Activated naive CD8-positive, alpha-beta T cell treated with anti-CD3 and anti-CD28 coated beads, Interleukin-2, amount 10 ng/mL, durations not matched to agents 7 days and 5 days (primary cell): ENCODE data around the gene CELSR3. TPM values are rescaled to one million over a fixed set of nuclear protein-coding genes. Genes with fewer than 3 reads are reported as not detected.

ENCODE experiments used
- ATAC-seq: fragments of 150-1000 bp; cut with Tn5 transposase; one replicate; pipeline ENCODE4 v1.10.0; 2021; ENCODE audit warnings: low read depth, moderate library complexity
- POLR2A ChIA-PET: fragments of 350-600 bp; sonication (Branson Sonifier 250); formaldehyde crosslinking; loops from one replicate; lab custom pipeline; 2021; ENCODE audit warnings: antibody characterized with exemption; lab: Charles Lee
- DNase-seq: peaks from one replicate; pipeline ENCODE4 v3.0.0; 2021
- H3K27ac Mint-ChIP-seq: one replicate; pipeline ENCODE4 v1.8.0; 2022; ENCODE audit warnings: mild to moderate bottlenecking, mixed read lengths
- H3K27me3 Mint-ChIP-seq: one replicate; pipeline ENCODE4 v1.8.0; 2022; ENCODE audit warnings: mild to moderate bottlenecking, moderate library complexity, mixed read lengths
- H3K36me3 Mint-ChIP-seq: one replicate; pipeline ENCODE4 v1.8.0; 2021; ENCODE audit warnings: mild to moderate bottlenecking, mixed read lengths
- H3K4me1 Mint-ChIP-seq: one replicate; pipeline ENCODE4 v1.8.0; 2021; ENCODE audit warnings: mixed read lengths
- H3K4me3 Mint-ChIP-seq: one replicate; pipeline ENCODE4 v1.8.0; 2022; ENCODE audit warnings: mild to moderate bottlenecking, moderate library complexity, mixed read lengths
- H3K9me3 Mint-ChIP-seq: one replicate; pipeline ENCODE4 v1.8.0; 2021; ENCODE audit warnings: mixed read lengths
- microRNA-seq: library from miRNA; unstranded; fragments of <30 nt; microRNA quantifications from one replicate; pipeline ENCODE4 v1.2.0, GENCODE V29; 2022
- total RNA-seq, 2 experiments: library from RNA; stranded (reverse); gene quantifications; one replicate each; pipeline ENCODE4 v1.2.3, GENCODE V29; 2021

The CELSR3 gene
- total RNA-seq, 2 experiments from 2014 or later: 15.6 to 16.2 TPM

- POLR2A ChIA-PET: no interaction called here
- DNase-seq (no peak), ATAC-seq (no peak)
- peaks cover 4% of the 10 kb centered on the region for H3K4me1 Mint-ChIP-seq
- peaks cover 26% of the 10 kb centered on the region for H3K27me3 Mint-ChIP-seq
- no peaks in the 10 kb centered on the region for H3K9me3 Mint-ChIP-seq
- peaks cover 4% of the 10 kb centered on the region for H3K36me3 Mint-ChIP-seq
- H3K4me3 Mint-ChIP-seq: no peak within 1 kb of the TSS
- H3K27ac Mint-ChIP-seq: no peak within 1 kb of the TSS
Measured at GRCh38 chr3:48595075-48595525, 67.6 kb downstream of the CELSR3 start, which contains the start of gene COL7A1. TSS of gene COL7A1 (minus strand) at chr3:48595329. CDS start at chr3:48595159, 170 bp downstream.

GRCh38 chr3:48594417-48595049 lies 68.2 kb downstream of the CELSR3 start:
- POLR2A ChIA-PET: interaction anchor here (0.6 kb wide), 1 partner anchor 120 kb away, joined by 7 read pairs; no protein-coding TSS in a partner anchor
- Mint-ChIP-seq H3K27ac (no peak overlapping the region), H3K27me3 (peaks cover 26% of the 10 kb centered on the region), H3K4me1 (peaks cover 4% of the 10 kb centered on the region), H3K9me3 (no peaks in the 10 kb centered on the region), H3K4me3 (no peak overlapping the region), H3K36me3 (peaks cover 4% of the 10 kb centered on the region)
- DNase-seq (no peak), ATAC-seq (no peak)

DNA sequence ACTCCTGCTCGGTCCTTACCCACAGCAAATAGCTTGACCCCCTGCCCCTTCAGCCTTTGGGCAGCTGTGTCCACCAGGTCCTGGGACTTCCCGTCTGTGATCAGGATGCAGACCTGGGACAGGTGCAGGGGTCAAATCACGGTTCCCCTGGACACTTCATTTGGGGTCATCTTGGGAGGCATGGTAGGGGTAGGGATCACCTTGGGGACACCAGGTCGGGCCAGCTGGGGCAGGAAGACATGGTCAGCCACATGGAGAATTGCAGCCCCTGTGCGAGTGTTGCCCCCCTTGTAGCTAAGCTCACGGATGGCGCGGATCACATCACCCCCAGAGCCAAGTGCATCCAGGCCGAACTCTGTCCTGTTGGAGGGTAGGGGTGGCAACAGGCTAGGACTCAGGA lies 69.3 kb downstream of the CELSR3 start:
- peaks cover 4% of the 10 kb centered on the region for H3K36me3 Mint-ChIP-seq
- DNase-seq: no peak
- ATAC-seq: no peak
- H3K4me1 Mint-ChIP-seq: peaks cover 4% of the 10 kb centered on the region
- no peak overlapping the region for H3K4me3 Mint-ChIP-seq
- no peaks in the 10 kb centered on the region for H3K9me3 Mint-ChIP-seq
- H3K27ac Mint-ChIP-seq: no peak overlapping the region
- H3K27me3 Mint-ChIP-seq: peaks cover 31% of the 10 kb centered on the region
- POLR2A ChIA-PET: no interaction called here

- peaks cover 4% of the 10 kb centered on the region for H3K4me1 Mint-ChIP-seq
- H3K9me3 Mint-ChIP-seq: no peaks in the 10 kb centered on the region
- DNase-seq: no peak
- peaks cover 4% of the 10 kb centered on the region for H3K36me3 Mint-ChIP-seq
- peaks cover 32% of the 10 kb centered on the region for H3K27me3 Mint-ChIP-seq
- POLR2A ChIA-PET: no interaction called here
- H3K4me3 Mint-ChIP-seq: no peak overlapping the region
- ATAC-seq: no peak
- no peak overlapping the region for H3K27ac Mint-ChIP-seq
Measured at GRCh38 chr3:48592519-48593087, 70.1 kb downstream of the CELSR3 start.

DNA sequence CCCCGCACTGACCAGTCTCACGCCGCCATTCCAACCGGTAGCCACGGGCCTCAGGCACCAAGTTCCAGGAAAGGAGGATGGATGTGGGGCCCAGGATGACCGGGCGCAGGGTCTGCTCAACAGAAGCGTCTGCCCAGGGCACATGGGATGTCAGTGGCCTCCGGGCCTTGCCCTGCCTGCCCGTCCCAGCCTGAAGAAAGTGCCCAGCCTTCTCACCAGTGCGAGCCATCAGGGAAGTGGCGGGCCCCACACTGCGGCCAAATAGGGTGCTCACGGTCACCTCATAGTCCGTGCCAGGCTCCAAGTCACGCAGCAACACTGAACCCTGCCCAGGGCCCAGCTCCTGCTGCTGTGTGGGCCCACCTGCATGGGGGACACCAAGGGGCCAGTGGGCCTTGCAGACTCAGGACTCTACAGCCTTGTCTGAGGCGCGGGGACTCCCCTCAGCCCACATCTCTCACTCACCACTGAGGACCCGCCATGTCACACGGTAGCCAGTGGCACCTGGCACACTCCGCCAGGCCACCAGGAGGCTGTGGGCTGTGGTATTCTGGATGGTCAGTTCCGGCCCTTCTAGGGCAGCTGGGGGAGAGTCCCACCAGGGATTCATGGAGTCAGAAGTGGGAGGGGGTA lies 70.7 kb downstream of the CELSR3 start:
- Mint-ChIP-seq H3K27ac (no peak overlapping the region), H3K9me3 (no peaks in the 10 kb centered on the region)
- ATAC-seq: no peak

GRCh38 chr3:48591436-48591835 lies 71.2 kb downstream of the CELSR3 start:
- no peak overlapping the region for H3K27ac Mint-ChIP-seq
- POLR2A ChIA-PET: no interaction called here
- peaks cover 2% of the 10 kb centered on the region for H3K36me3 Mint-ChIP-seq
- H3K4me3 Mint-ChIP-seq: no peak overlapping the region
- peaks cover 32% of the 10 kb centered on the region for H3K27me3 Mint-ChIP-seq
- ATAC-seq (no peak), DNase-seq (no peak)
- H3K9me3 Mint-ChIP-seq: no peaks in the 10 kb centered on the region
- peaks cover 4% of the 10 kb centered on the region for H3K4me1 Mint-ChIP-seq

More for the DNA sequence above, 70.7 kb downstream of the CELSR3 start:
- H3K36me3 Mint-ChIP-seq: peaks cover 2% of the 10 kb centered on the region
- H3K4me1 Mint-ChIP-seq: peaks cover 4% of the 10 kb centered on the region
- H3K27me3 Mint-ChIP-seq: peaks cover 32% of the 10 kb centered on the region
- DNase-seq: no peak
- POLR2A ChIA-PET: no interaction called here
- no peak overlapping the region for H3K4me3 Mint-ChIP-seq

GRCh38 chr3:48588230-48588629 lies 74.5 kb downstream of the CELSR3 start:
- H3K27ac Mint-ChIP-seq: no peak overlapping the region
- DNase-seq (no peak), ATAC-seq (no peak)
- H3K4me1 Mint-ChIP-seq: peaks cover 2% of the 10 kb centered on the region
- H3K9me3 Mint-ChIP-seq: no peaks in the 10 kb centered on the region
- no peaks in the 10 kb centered on the region for H3K36me3 Mint-ChIP-seq
- H3K27me3 Mint-ChIP-seq: peaks cover 13% of the 10 kb centered on the region
- no peak overlapping the region for H3K4me3 Mint-ChIP-seq
- POLR2A ChIA-PET: no interaction called here

DNA sequence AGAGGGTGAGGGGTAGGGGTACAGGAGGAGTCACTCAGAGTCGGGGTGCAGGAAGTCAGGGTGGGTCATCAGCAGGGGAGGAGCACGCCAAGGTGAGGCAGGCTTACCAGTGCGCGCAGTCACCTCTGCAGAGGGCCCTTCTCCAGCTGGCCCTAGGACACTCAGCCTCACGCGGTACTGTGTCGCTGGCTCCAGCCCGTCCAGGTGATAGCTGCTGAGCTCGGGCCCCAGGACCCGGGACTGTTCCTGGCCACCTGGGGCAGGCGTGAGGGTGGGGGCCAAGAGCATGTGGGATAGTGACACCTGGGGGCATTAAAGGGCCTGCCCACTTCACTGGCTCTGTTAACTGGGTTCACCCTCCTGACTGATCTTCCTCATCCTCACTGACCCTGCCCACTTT lies 75.0 kb downstream of the CELSR3 start:
- H3K27ac Mint-ChIP-seq: no peak overlapping the region
- ATAC-seq: no peak
- H3K36me3 Mint-ChIP-seq: no peaks in the 10 kb centered on the region
- H3K27me3 Mint-ChIP-seq: peaks cover 13% of the 10 kb centered on the region
- H3K9me3 Mint-ChIP-seq: no peaks in the 10 kb centered on the region
- peaks cover 2% of the 10 kb centered on the region for H3K4me1 Mint-ChIP-seq
- DNase-seq: no peak
- no peak overlapping the region for H3K4me3 Mint-ChIP-seq
- POLR2A ChIA-PET: no interaction called here

Small RNA genes lying within 50 kb of the gene (microRNA-seq; reads per million reads assigned to microRNA genes)
- gene MIR4793: not detected

Other genes starting within 250 kb of the CELSR3 start
- gene PLXNB1, start 232.8 kb downstream of the CELSR3 start, total RNA-seq: 1 to 10 TPM; 4.5 to 6.2 TPM
- gene CCDC51, start 222.8 kb downstream of the CELSR3 start, total RNA-seq: 10 to 100 TPM; 11.5 to 12.2 TPM
- gene TMA7, start 222.6 kb downstream of the CELSR3 start, total RNA-seq: 100 to 1,000 TPM; 260 to 263 TPM
- 10 to 100 TPM; 17.0 to 19.9 TPM for gene ATRIP, start 216.1 kb downstream of the CELSR3 start, total RNA-seq
- 100 to 1,000 TPM; 215 to 224 TPM for gene SHISA5, start 158.7 kb downstream of the CELSR3 start, total RNA-seq
- gene PFKFB4, start 106.1 kb downstream of the CELSR3 start, total RNA-seq: 10 to 100 TPM; 56.8 to 60.7 TPM
- gene UCN2, start 99.1 kb downstream of the CELSR3 start, total RNA-seq: not detected
- 1 to 10 TPM; 1.0 to 1.6 TPM for gene COL7A1, start 67.6 kb downstream of the CELSR3 start, total RNA-seq
- gene UQCRC1, start 53.2 kb downstream of the CELSR3 start, total RNA-seq: 100 to 1,000 TPM; 144 to 148 TPM
- gene TMEM89, start 41.1 kb downstream of the CELSR3 start, total RNA-seq: not detected
- 10 to 100 TPM; 54.4 to 54.7 TPM for gene SLC26A6, start 27.4 kb downstream of the CELSR3 start, total RNA-seq
- 10 to 100 TPM; 46.9 to 48.7 TPM for gene NCKIPSD, start 23.0 kb upstream of the CELSR3 start, total RNA-seq
- 10 to 100 TPM; 68.4 to 72.0 TPM for gene IP6K2, start 54.3 kb upstream of the CELSR3 start, total RNA-seq
- 10 to 100 TPM; 37.0 to 37.6 TPM for gene PRKAR2A, start 185.0 kb upstream of the CELSR3 start, total RNA-seq
- gene SLC25A20, start 236.0 kb upstream of the CELSR3 start, total RNA-seq: 10 to 100 TPM; 27.5 to 28.3 TPM